ENCODE results near the gene KLK2.

Gene KLK2

DNA sequence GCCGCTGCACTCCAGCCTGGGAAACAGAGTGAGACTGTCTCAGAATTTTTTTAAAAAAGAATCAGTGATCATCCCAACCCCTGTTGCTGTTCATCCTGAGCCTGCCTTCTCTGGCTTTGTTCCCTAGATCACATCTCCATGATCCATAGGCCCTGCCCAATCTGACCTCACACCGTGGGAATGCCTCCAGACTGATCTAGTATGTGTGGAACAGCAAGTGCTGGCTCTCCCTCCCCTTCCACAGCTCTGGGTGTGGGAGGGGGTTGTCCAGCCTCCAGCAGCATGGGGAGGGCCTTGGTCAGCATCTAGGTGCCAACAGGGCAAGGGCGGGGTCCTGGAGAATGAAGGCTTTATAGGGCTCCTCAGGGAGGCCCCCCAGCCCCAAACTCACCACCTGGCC lies at the start of gene KLK2:
Gene KLK2 (plus strand): TSS at position 384 of the 400 bp plus-strand sequence. CDS start 35 bp downstream, outside the sequence.
- no peak for ATAC-seq
- peaks cover 7% of the 10 kb centered on the region for H3K9me3 Mint-ChIP-seq
- no peak within 1 kb of the TSS for H3K4me3 Mint-ChIP-seq
- H3K36me3 Mint-ChIP-seq: no peaks in the 10 kb centered on the region
- H3K4me1 Mint-ChIP-seq: no peaks in the 10 kb centered on the region
- no peak within 1 kb of the TSS for H3K27ac Mint-ChIP-seq
- peaks cover 20% of the 10 kb centered on the region for H3K27me3 Mint-ChIP-seq

DNA sequence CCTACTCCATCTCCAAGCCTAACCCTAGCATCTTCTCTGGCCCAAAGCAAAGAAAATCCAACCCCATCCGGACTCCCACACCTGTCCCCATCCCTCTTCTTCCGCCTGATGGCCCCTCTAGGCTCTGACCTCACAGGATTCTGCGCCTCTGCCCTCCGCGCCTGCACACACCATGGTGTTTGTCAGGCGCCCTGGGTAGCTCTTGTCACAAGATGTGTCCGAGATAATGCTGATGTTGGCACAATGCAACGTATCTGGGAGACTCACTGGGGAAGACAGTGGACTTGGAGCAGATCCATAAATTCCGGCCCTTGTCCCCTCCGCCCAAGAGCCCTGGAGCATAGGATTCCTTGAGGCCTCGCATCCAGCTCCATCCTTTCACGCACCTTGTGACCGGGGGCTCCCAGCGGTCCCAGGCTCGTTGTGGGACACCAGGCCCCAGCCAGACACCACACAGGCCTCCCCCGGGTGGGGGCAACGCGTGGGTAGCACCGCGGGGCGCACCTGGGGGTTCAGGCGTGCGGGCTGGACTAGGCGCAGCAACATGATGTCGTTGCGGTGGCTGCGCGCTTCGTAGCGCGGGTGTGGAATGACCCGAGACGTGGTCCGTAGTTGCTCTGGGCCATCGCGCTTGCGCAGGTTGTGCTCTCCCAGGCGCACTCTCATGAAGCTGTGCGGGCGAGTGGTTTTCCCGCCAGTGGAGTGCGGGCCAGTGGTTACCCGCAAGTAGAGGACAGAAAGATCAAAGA lies 46.6 kb upstream of the KLK2 start:
- peaks cover 5% of the 10 kb centered on the region for H3K9me3 Mint-ChIP-seq
- H3K4me1 Mint-ChIP-seq: peaks cover 24% of the 10 kb centered on the region
- ATAC-seq: no peak
- H3K4me3 Mint-ChIP-seq: no peak overlapping the region
- peaks cover 43% of the 10 kb centered on the region for H3K27me3 Mint-ChIP-seq
- no peak overlapping the region for H3K27ac Mint-ChIP-seq
- H3K36me3 Mint-ChIP-seq: no peaks in the 10 kb centered on the region

DNA sequence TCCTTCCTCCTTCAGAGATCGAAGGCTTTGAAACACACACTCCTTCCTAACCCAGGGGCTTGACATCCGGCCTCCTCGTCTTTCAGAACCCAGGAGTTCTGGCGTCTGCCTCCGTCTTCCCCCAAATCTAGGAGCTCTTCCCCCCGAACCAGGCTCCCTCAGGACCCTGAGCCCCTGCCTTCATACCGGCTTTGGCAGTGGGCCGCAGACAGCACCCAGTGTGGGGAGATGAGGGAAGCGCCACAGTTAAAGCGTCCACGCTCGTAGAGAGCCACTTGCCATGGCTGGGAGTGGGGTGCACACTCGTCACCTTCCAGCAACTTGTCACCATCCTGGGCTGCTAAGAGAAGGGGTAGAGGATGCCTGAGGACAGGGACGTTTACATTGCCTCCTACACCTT lies 45.8 kb upstream of the KLK2 start:
- peaks cover 5% of the 10 kb centered on the region for H3K9me3 Mint-ChIP-seq
- no peak for ATAC-seq
- H3K36me3 Mint-ChIP-seq: no peaks in the 10 kb centered on the region
- no peak overlapping the region for H3K27ac Mint-ChIP-seq
- H3K4me3 Mint-ChIP-seq: no peak overlapping the region
- H3K4me1 Mint-ChIP-seq: peaks cover 16% of the 10 kb centered on the region
- peaks cover 43% of the 10 kb centered on the region for H3K27me3 Mint-ChIP-seq

DNA sequence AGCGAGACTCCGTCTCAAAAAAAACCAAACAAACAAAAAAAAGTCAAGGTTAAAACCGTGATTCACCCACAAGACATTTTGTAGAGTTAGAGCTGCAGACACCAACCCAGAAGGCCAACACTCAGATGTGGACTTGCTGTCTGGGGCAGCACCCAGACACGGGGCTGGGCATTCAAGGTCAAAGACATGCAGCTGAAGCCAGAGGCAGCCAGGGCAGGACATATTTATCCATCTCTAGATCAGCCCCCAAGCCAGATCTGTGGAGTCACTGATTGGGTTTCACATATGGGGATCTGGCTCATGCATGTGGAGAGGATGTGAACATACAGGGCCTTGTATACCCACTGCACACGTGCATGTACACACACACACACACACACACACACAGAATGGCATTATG lies 43.4 kb upstream of the KLK2 start:
- no peak overlapping the region for H3K4me3 Mint-ChIP-seq
- peaks cover 5% of the 10 kb centered on the region for H3K9me3 Mint-ChIP-seq
- H3K4me1 Mint-ChIP-seq: no peaks in the 10 kb centered on the region
- H3K27me3 Mint-ChIP-seq: peaks cover 46% of the 10 kb centered on the region
- no peak overlapping the region for H3K27ac Mint-ChIP-seq
- ATAC-seq: no peak
- H3K36me3 Mint-ChIP-seq: no peaks in the 10 kb centered on the region

GRCh38 chr19:50830266-50831025 lies 42.8 kb upstream of the KLK2 start:
- Mint-ChIP-seq H3K9me3 (peaks cover 5% of the 10 kb centered on the region), H3K27me3 (peaks cover 46% of the 10 kb centered on the region), H3K27ac (no peak overlapping the region), H3K4me3 (no peak overlapping the region), H3K36me3 (no peaks in the 10 kb centered on the region), H3K4me1 (peaks cover 4% of the 10 kb centered on the region)
- peak; percentile 37 for ATAC-seq

GRCh38 chr19:50831026-50831396 lies 42.2 kb upstream of the KLK2 start:
- H3K9me3 Mint-ChIP-seq: peaks cover 5% of the 10 kb centered on the region
- no peaks in the 10 kb centered on the region for H3K36me3 Mint-ChIP-seq
- H3K27ac Mint-ChIP-seq: no peak overlapping the region
- peaks cover 47% of the 10 kb centered on the region for H3K27me3 Mint-ChIP-seq
- ATAC-seq: no peak
- H3K4me3 Mint-ChIP-seq: no peak overlapping the region
- H3K4me1 Mint-ChIP-seq: peaks cover 9% of the 10 kb centered on the region

GRCh38 chr19:50832666-50833065 lies 40.6 kb upstream of the KLK2 start:
- H3K4me3 Mint-ChIP-seq: no peak overlapping the region
- peaks cover 23% of the 10 kb centered on the region for H3K4me1 Mint-ChIP-seq
- no peak for ATAC-seq
- no peaks in the 10 kb centered on the region for H3K36me3 Mint-ChIP-seq
- peak overlapping the region; percentile 18 for H3K27ac Mint-ChIP-seq
- peaks cover 56% of the 10 kb centered on the region for H3K27me3 Mint-ChIP-seq
- H3K9me3 Mint-ChIP-seq: no peaks in the 10 kb centered on the region

GRCh38 chr19:50833117-50833801 lies 40.0 kb upstream of the KLK2 start, which contains the start of gene KLK15:
TSS of gene KLK15 (minus strand) at chr19:50833574. CDS start at chr19:50831492, 2,082 bp downstream.
- Mint-ChIP-seq H3K27me3 (peaks cover 51% of the 10 kb centered on the region), H3K4me3 (no peak within 1 kb of the TSS), H3K9me3 (no peaks in the 10 kb centered on the region), H3K4me1 (peaks cover 23% of the 10 kb centered on the region), H3K36me3 (no peaks in the 10 kb centered on the region), H3K27ac (peak within 1 kb of the TSS; percentile 18)
- no peak for ATAC-seq

GRCh38 chr19:50833802-50834167 lies 39.5 kb upstream of the KLK2 start:
- H3K4me3 Mint-ChIP-seq: no peak overlapping the region
- no peaks in the 10 kb centered on the region for H3K36me3 Mint-ChIP-seq
- H3K9me3 Mint-ChIP-seq: no peaks in the 10 kb centered on the region
- H3K27me3 Mint-ChIP-seq: peaks cover 51% of the 10 kb centered on the region
- H3K27ac Mint-ChIP-seq: no peak overlapping the region
- H3K4me1 Mint-ChIP-seq: peaks cover 23% of the 10 kb centered on the region
- ATAC-seq: no peak

DNA sequence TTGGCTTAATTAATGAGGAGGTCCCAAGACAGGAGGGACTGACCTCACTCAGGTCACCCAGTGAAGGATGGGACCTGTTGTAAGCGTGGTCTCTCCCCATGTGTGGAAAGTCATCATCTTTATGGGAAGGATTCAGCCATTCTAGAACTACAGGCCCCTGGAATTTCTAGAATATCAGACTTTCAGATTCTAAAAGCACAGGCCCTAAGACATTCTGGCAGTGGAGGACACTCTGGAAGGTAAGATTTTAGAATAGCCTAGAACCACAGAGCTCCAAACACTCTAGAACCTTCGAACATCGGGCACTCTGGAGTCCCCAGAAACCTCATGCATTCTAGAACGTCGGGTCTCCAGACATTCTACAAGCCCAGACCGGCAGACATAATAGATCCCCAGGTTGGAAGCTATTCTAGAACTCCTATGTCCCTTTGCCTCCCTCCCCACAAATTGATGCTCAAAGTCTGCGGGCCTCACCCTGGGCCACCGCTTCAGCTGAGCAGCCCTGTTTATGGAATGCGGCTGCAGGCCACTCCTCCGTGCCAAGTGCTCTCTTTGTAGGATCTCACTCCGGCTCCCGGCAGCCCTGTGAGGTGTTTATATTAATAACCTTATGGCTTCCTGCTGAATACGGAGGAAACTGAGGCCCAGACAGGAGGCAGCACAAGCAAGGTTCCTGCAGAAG lies 38.0 kb upstream of the KLK2 start:
- H3K4me1 Mint-ChIP-seq: peaks cover 23% of the 10 kb centered on the region
- no peaks in the 10 kb centered on the region for H3K36me3 Mint-ChIP-seq
- no peak for ATAC-seq
- H3K9me3 Mint-ChIP-seq: no peaks in the 10 kb centered on the region
- peaks cover 48% of the 10 kb centered on the region for H3K27me3 Mint-ChIP-seq
- H3K27ac Mint-ChIP-seq: peak overlapping the region; percentile 76
- peak overlapping the region; percentile 84 for H3K4me3 Mint-ChIP-seq

DNA sequence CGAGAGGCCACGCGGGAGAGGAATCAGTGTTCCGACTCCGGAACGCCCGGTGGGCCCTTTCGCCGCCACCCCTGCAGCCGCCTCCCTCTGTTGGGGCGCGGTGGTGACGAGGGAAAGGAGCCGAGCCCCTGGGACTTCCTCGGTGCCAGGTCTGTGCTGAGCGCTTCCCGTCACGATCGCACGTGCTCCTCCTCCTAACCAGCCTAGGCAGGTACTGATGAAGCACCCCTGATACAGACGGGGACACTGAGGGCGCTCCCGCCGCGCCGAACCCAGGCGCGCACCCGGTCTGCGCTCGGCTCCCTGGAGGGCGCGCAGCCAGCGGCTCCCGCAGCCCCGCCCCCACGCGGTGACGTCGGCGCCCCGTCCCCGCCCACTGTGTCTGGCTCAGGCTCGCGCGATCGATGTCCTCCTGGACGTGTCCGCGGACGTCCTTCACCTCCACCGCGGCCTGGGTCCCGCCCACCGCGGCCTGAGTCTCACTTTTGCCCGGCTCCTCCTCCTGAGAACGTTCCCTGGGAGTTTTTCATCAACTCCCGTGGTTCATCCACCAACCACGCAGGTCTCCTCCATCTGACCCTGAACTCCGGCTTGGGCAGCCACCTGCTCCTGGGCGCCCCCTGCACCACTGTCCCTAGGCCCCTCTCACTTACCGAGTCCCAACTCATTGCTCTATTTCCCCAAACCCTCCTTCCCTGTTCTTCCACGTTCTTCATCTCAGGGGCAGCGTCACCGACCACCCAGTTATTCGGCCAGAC lies 37.3 kb upstream of the KLK2 start:
- H3K27me3 Mint-ChIP-seq: peaks cover 40% of the 10 kb centered on the region
- ATAC-seq: peak; percentile 93
- H3K4me3 Mint-ChIP-seq: peak overlapping the region; percentile 84
- H3K27ac Mint-ChIP-seq: peak overlapping the region; percentile 76
- peaks cover 3% of the 10 kb centered on the region for H3K9me3 Mint-ChIP-seq
- peaks cover 23% of the 10 kb centered on the region for H3K4me1 Mint-ChIP-seq
- H3K36me3 Mint-ChIP-seq: no peaks in the 10 kb centered on the region

DNA sequence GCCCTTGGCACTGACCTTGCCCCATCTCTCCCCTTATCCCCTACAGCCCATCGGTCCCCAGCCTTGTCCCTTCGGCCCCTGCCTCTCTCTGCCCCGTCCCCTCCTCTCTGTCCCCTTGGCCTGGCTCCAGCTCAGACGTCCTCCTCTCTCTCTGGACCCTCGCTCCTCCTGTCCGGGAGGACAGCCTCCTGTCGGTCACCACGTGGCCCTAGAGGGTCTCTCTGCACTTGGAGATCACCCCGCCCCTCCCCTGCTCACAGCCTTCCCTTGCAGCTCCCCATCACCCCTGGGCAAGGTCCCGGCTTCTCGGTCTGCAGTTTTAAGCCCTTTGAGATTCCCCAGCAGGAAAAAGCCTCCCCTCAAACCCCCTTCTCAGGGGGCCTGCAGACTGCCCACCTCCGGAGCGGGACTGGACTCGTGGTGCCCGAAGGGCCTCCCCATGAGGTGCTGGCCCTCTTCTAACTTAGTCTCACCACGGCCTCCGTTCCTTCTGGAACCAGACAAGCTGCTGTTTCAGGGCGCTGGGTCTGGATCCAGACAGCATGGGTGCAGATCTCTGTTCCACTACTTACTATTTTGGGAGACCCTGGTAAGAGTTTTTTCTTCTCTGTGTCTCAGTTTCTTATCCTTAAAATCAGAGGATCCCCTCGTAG lies 36.6 kb upstream of the KLK2 start:
- Mint-ChIP-seq H3K9me3 (peaks cover 7% of the 10 kb centered on the region), H3K36me3 (no peaks in the 10 kb centered on the region), H3K27ac (peak overlapping the region; percentile 76), H3K27me3 (peaks cover 33% of the 10 kb centered on the region), H3K4me1 (peaks cover 23% of the 10 kb centered on the region), H3K4me3 (peak overlapping the region; percentile 84)
- ATAC-seq: no peak

DNA sequence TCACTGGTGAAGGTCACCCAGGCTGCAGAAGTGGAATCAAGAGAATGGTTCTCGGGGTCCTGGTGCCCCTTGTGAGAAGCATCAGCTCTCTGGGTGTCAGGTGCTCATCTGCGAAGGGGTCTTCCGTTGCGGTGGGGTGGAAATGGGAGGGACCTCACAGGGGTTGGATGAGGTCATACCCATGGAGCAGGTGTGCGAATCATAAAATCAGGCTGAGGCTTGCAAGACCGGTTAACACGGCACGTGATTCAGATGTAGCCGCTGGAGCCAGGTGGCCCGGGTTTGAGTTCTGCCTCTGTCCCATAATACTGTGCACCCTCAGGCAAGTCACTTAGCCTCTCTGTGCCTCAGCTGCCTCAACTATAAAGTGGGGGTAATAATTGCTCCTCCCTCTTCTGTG lies 35.9 kb upstream of the KLK2 start:
- no peak for ATAC-seq
- H3K9me3 Mint-ChIP-seq: peaks cover 9% of the 10 kb centered on the region
- H3K4me3 Mint-ChIP-seq: no peak overlapping the region
- H3K36me3 Mint-ChIP-seq: no peaks in the 10 kb centered on the region
- peaks cover 23% of the 10 kb centered on the region for H3K4me1 Mint-ChIP-seq
- H3K27me3 Mint-ChIP-seq: peaks cover 27% of the 10 kb centered on the region
- H3K27ac Mint-ChIP-seq: no peak overlapping the region

DNA sequence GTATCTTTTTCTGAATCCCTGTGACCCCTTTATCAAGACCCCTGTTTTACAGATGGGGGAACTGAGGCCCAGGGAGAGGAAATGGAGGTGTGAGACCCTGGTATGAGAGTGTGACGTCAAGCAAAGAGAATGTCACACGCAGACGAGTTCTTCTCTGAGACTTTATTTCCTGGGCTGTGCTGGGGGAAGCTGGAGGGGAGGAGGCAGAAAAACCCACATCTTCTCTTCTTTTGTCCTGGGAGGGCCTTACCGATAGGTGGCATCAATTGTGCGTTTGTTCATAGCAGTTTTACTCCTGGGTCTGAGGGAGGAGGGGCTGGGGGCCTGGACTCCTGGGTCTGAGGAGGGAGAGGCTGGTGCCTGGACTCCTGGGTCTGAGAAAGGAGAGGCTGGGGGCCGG lies 35.0 kb upstream of the KLK2 start:
- H3K4me3 Mint-ChIP-seq: no peak overlapping the region
- peak overlapping the region; percentile 66 for H3K27ac Mint-ChIP-seq
- peaks cover 18% of the 10 kb centered on the region for H3K27me3 Mint-ChIP-seq
- H3K9me3 Mint-ChIP-seq: peaks cover 10% of the 10 kb centered on the region
- no peak for ATAC-seq
- H3K4me1 Mint-ChIP-seq: peaks cover 23% of the 10 kb centered on the region
- peaks cover 2% of the 10 kb centered on the region for H3K36me3 Mint-ChIP-seq
